ENCODE results near the gene MAD1L1.

Gene MAD1L1

GRCh38 chr7:2102375-2102723, 130.4 kb downstream of the MAD1L1 start:
- no peak for DNase-seq (ENCODE audit: low read depth, low spot score)
- no peak overlapping the region for H3K4me3 ChIP-seq (ENCODE audit: low read depth, low read length)
- in situ Hi-C loops (cut with HindIII; ENCODE audit: low sequenced_read_pairs), result no loop called here
- TF ChIP-seq, protein P1, sequence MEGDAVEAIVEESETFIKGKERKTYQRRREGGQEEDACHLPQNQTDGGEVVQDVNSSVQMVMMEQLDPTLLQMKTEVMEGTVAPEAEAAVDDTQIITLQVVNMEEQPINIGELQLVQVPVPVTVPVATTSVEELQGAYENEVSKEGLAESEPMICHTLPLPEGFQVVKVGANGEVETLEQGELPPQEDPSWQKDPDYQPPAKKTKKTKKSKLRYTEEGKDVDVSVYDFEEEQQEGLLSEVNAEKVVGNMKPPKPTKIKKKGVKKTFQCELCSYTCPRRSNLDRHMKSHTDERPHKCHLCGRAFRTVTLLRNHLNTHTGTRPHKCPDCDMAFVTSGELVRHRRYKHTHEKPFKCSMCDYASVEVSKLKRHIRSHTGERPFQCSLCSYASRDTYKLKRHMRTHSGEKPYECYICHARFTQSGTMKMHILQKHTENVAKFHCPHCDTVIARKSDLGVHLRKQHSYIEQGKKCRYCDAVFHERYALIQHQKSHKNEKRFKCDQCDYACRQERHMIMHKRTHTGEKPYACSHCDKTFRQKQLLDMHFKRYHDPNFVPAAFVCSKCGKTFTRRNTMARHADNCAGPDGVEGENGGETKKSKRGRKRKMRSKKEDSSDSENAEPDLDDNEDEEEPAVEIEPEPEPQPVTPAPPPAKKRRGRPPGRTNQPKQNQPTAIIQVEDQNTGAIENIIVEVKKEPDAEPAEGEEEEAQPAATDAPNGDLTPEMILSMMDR (IDR thresholded peaks at IDR 0.05; ENCODE audit: low read depth, low read length), result no peak

DNA sequence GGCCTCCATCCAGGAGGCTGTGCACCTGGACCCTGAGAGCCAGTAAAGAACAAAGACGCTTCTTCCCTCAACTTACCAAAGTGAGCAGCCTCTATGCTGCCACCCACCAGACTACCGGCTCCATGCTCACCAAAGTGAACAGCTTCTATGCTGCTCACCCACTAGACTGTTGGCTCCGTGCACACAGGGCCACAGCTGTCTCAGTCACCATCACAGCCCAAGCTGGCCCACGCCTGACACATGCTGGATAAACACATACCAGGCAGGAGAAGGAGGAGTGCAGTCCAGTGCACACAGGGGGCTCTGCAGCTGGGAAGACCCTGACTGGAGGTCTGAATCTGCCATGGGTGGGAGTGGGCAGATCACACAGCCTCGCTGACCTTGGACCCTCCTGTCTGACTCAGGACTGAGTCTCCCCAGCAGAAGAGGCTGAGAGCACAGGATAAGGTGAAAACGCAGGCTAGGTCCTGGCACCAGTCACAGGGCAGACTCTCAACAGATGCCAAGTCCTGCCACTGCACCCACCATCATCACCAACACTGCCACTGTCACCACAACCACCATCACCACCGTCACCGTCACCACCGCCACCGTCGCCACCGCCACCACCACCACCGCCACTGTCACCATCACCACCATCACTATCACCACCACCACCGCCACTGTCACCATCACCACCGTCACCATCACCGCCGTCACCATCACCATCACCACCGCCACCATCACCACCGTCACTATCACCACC, 130.9 kb downstream of the MAD1L1 start:
- H3K4me3 ChIP-seq (ENCODE audit: low read depth, low read length), result no peak overlapping the region
- in situ Hi-C loops (cut with HindIII; ENCODE audit: low sequenced_read_pairs), result no loop called here
- TF ChIP-seq, protein P1 (IDR thresholded peaks at IDR 0.05; ENCODE audit: low read depth, low read length), result no peak
- DNase-seq (ENCODE audit: low read depth, low spot score), result no peak

DNA sequence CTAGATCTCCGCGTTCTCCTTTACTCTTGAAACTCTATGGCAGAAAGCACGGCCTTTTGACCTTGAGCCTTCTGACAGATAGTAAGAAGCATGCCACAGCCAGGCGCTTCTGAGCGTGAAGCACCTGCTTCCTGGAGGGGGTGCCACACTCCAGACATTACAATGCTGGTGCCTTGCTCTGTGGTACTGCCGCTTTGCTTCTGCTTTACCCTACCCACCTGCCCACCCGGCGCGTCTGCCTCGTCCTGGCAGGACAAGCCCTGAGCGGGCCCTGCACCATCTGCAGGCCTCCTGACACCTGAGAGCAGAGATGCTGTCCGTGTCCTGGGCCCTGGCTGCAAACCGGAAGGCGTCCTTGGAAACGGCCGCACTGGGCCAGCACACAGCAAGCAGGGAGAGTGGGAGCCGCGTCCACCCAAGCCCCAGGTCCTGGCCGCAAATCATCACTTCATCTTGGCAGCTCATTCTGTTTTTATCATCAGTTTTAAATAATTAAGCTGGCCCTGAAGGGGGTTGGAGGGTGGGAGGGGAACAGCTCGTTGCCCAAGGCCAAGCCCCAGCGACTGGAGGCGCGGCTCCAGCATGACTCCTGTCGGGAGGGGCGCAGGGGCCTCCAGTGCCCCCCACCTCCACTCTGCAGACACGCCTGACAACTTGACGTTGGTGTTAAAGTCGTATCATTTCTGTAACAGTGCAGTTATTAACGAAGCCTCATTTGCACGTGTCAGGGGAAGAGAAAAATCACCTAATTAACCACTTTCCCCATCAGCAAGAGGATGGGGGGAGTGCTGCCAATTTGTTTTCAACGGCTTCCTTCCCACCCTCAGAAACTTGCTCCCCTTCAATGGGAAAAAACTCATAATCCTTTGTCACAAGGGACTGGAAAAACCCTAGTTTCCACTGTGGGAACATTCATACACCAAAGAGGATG, 132.2 kb downstream of the MAD1L1 start:
- DNase-seq (ENCODE audit: low read depth, low spot score), result no peak
- in situ Hi-C loops (cut with HindIII; ENCODE audit: low sequenced_read_pairs), result no loop called here
- no peak overlapping the region for H3K4me3 ChIP-seq (ENCODE audit: low read depth, low read length)
- TF ChIP-seq, protein P1 (IDR thresholded peaks at IDR 0.05; ENCODE audit: low read depth, low read length), result no peak

- peak; percentile 21 for DNase-seq (ENCODE audit: low read depth, low spot score)
- in situ Hi-C loops (cut with HindIII; ENCODE audit: low sequenced_read_pairs), result no loop called here
- no peak overlapping the region for H3K4me3 ChIP-seq (ENCODE audit: low read depth, low read length)
- TF ChIP-seq, protein P1 (IDR thresholded peaks at IDR 0.05; ENCODE audit: low read depth, low read length), result peak; percentile 6
Observed at GRCh38 chr7:2099048-2099957, 133.4 kb downstream of the MAD1L1 start.

DNA sequence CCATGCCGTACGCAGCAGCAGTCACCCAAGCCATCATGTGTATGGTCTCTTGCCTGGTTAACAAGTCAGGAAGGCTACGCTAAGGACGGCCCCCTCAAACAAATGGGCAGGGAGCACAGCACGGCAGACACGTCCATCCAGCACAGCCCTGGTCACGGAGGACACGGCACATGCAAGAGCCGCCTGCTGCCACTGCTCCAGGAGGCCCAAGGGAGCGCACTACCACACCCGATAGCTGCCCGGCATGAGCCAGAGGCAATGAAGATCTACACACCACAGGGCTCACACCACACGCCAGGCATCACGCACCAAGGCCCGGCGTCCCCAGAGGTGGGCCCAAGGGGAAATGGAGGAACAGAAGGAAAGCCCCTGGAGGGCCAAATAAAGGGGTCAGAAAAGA, 134.2 kb downstream of the MAD1L1 start:
- TF ChIP-seq, protein P1 (IDR thresholded peaks at IDR 0.05; ENCODE audit: low read depth, low read length), result no peak
- in situ Hi-C loops (cut with HindIII; ENCODE audit: low sequenced_read_pairs), result no loop called here
- DNase-seq (ENCODE audit: low read depth, low spot score), result no peak
- H3K4me3 ChIP-seq (ENCODE audit: low read depth, low read length), result no peak overlapping the region

DNA sequence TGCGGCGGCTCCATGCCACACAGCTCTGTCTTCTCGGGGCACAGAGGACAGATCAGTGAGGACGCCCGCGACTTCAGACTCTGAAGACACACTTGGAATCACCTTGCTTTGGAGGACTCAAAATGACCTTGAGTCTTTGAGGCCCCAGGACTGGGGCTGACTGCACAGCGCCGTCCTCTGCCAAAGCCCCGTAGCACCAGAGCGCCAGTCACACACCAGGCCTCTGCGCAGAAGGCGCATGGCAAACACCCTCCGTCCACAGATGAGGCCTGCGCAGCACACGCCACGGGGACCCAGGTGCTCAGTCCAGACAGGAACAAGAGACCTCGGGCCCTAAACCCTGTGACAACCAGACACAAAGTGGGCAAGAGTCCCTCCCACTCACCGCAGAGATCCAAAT, 134.7 kb downstream of the MAD1L1 start:
- DNase-seq (ENCODE audit: low read depth, low spot score), result no peak
- in situ Hi-C loops (cut with HindIII; ENCODE audit: low sequenced_read_pairs), result no loop called here
- no peak overlapping the region for H3K4me3 ChIP-seq (ENCODE audit: low read depth, low read length)
- TF ChIP-seq, protein P1 (IDR thresholded peaks at IDR 0.05; ENCODE audit: low read depth, low read length), result no peak
